GM12878 (cell line): ENCODE results near the gene OR10G2.

Source experiments
- CREB1 ChIP-seq: IDR thresholded peaks from 2 replicates; pipeline ENCODE4 v1.6.1; 2012; ENCODE audit warnings: low read depth, mild to moderate bottlenecking, inconsistent platforms
- CTCF ChIP-seq, 3 experiments: IDR thresholded peaks in 2 of 3; conservative IDR thresholded peaks in 1 of 3; 2 replicates each; pipeline ENCODE4 v1.5.1; 2011; ENCODE audit warnings: low read depth in 3 of 3, low read length in 3 of 3, mild to moderate bottlenecking in 3 of 3, control low read depth in 2 of 3, moderate library complexity in 2 of 3, inconsistent platforms in 1 of 3, mixed read lengths in 1 of 3; ENCODE audit not compliant: control insufficient read depth in 2 of 3, insufficient read depth in 1 of 3; ENCODE audit errors: extremely low read depth in 1 of 3
- EZH2 ChIP-seq: IDR thresholded peaks from 2 replicates; pipeline ENCODE4 v1.6.1; 2012; ENCODE audit warnings: low read depth, mild to moderate bottlenecking, control low read depth, inconsistent platforms, low read length, borderline replicate concordance; ENCODE audit not compliant: control insufficient read depth
- GABPA ChIP-seq: IDR thresholded peaks from 2 replicates; pipeline ENCODE4 v1.6.1; 2014; ENCODE audit warnings: antibody characterized with exemption, low read depth, mild to moderate bottlenecking, inconsistent platforms
- HDAC6 ChIP-seq: fragments of 200-600 bp; sonication (generic); IDR thresholded peaks from one replicate; pipeline ENCODE4 v1.8.0; 2017; ENCODE audit warnings: antibody characterized with exemption; ENCODE audit not compliant: unreplicated experiment
- MAX ChIP-seq: IDR thresholded peaks from 2 replicates; pipeline ENCODE4 v1.6.1; 2012; ENCODE audit warnings: low read depth, low read length, improper control_type of control experiment
- PAX8 ChIP-seq: fragments of 450-650 bp; IDR thresholded peaks from 2 replicates; pipeline ENCODE4 v1.6.1; 2017; ENCODE audit warnings: mild to moderate bottlenecking, moderate library complexity

GRCh38 chr14:21612324-21612723 lies 22.4 kb downstream of the OR10G2 start:
- TF ChIP-seq PAX8 (no peak), GABPA (no peak), MAX (no peak), EZH2 (no peak), CREB1 (no peak), CTCF (IDR thresholded peaks at IDR 0.05 in 2 of 3, conservative IDR thresholded peaks at IDR 0.05 in 1 of 3; ENCODE audit: control insufficient read depth in 2 of 3, extremely low read depth in 1 of 3, insufficient read depth in 1 of 3, low read depth in 3 of 3, low read length in 3 of 3) (peak in 1 of 3 experiments; percentile 35; a peak in 2 of 6 replicates), HDAC6 (no peak)
